ENCODE results near the gene ZSWIM8. TPM values are rescaled to one million over a fixed set of nuclear protein-coding genes. Genes with fewer than 3 reads are reported as not detected.

The ZSWIM8 gene
- total and polyA plus RNA-seq, 2 experiments from 2014 or later: 20.5 to 30.4 TPM

GRCh38 chr10:73814276-73814895 lies 29.0 kb downstream of the ZSWIM8 start:
- H3K4me1 Mint-ChIP-seq: peaks cover 17% of the 10 kb centered on the region
- H3K27me3 Mint-ChIP-seq (ENCODE audit: insufficient read depth, low read depth, poor library complexity): peaks cover 16% of the 10 kb centered on the region
- Histone ChIP-seq H3K9me2 (ENCODE audit: insufficient read depth) (no peaks in the 10 kb centered on the region), H3K27me3 (ENCODE audit: insufficient read depth) (no peaks in the 10 kb centered on the region), H3K27ac (ENCODE audit: low read depth) (no peak overlapping the region), H3K4me1 (ENCODE audit: insufficient read depth) (peaks cover 7% of the 10 kb centered on the region), H3K36me3 (ENCODE audit: insufficient read depth) (no peaks in the 10 kb centered on the region; the same call in 1 of the 2 replicates), H3K4me3 (no peak overlapping the region), H3K4me2 (no peak overlapping the region), H4K20me1 (replicated peaks; ENCODE audit: insufficient read depth) (peaks cover 12% of the 10 kb centered on the region), H3K79me2 (replicated peaks; ENCODE audit: insufficient read depth) (no peaks in the 10 kb centered on the region), H2AFZ (no peak overlapping the region), H3F3A (replicated peaks; ENCODE audit: low read depth) (0 out of 2 replicates have a peak, but pooled peaks cover 13% of the 10 kb centered on the region)
- H3K4me3 Mint-ChIP-seq: no peak overlapping the region
- DNase-seq (ENCODE audit: low spot score) (no peak), ATAC-seq (no peak)
- no peaks in the 10 kb centered on the region for H3K9me3 Mint-ChIP-seq
- no peak for TF ChIP-seq ZNF114 (CRISPR knock-in tag; IDR thresholded peaks at IDR 0.05)
- TF ChIP-seq CTCF (conservative IDR thresholded peaks at IDR 0.05; ENCODE audit: low read depth in 2 of 2): no peak
- TF ChIP-seq JUNB (IDR thresholded peaks at IDR 0.05; ENCODE audit: unreplicated experiment): no peak
- no peak for TF ChIP-seq ZNF331 (CRISPR knock-in tag; IDR thresholded peaks at IDR 0.05; ENCODE audit: low read depth)
- TF ChIP-seq ZNF462 (CRISPR knock-in tag; IDR thresholded peaks at IDR 0.05): no peak
- TF ChIP-seq CREB1 (CRISPR knock-in tag; IDR thresholded peaks at IDR 0.05; ENCODE audit: low read depth): no peak
- TF ChIP-seq EZH2 (IDR thresholded peaks at IDR 0.05; ENCODE audit: low read depth, unreplicated experiment): no peak
- no peak for TF ChIP-seq EZH2phosphoT487 (IDR thresholded peaks at IDR 0.05; ENCODE audit: unreplicated experiment)
- TF ChIP-seq NANOG (IDR thresholded peaks at IDR 0.05; ENCODE audit: borderline replicate concordance): no peak
- no peak for TF ChIP-seq STAT1 (IDR thresholded peaks at IDR 0.05; ENCODE audit: unreplicated experiment)
- no peak for TF ChIP-seq REST (IDR thresholded peaks at IDR 0.05; ENCODE audit: unreplicated experiment)
- no peak for TF ChIP-seq ETS1 (IDR thresholded peaks at IDR 0.05)
- TF ChIP-seq POLR2AphosphoS5 (IDR thresholded peaks at IDR 0.05; ENCODE audit: low read depth): no peak
- H3K27ac Mint-ChIP-seq: no peak overlapping the region
- H3K36me3 Mint-ChIP-seq (ENCODE audit: low read depth): peaks cover 22% of the 10 kb centered on the region

Measured in GM23338 (cell line).